HEK293 (cell line): ENCODE measurements around the gene ZNF274.

ENCODE experiments used
- CTCF ChIA-PET: fragments of 350-600 bp; formaldehyde crosslinking; extraction: SDS; loops from one replicate; lab custom pipeline; 2021; ENCODE audit warnings: antibody characterized with exemption; lab: Yijun Ruan, JAX
- POLR2A ChIA-PET: fragments of 300-600 bp; formaldehyde crosslinking; extraction: SDS; loops from one replicate; lab custom pipeline; 2020; ENCODE audit warnings: antibody characterized with exemption, inconsistent platforms; lab: Yijun Ruan, JAX
- H3K27ac ChIP-seq: fragments of 200-500 bp; sonication (Bioruptor generic); 2 replicates; pipeline ENCODE4 v1.5.1; 2014; ENCODE audit warnings: low read depth, low read length, control low read depth, inconsistent platforms; ENCODE audit errors: extremely low read depth
- H3K36me3 ChIP-seq, 2 experiments: fragments of 200-500 bp in 1 of 2; sonication (Bioruptor generic) in 1 of 2; 1 replicate in 1 of 2; 2 replicates in 1 of 2; pipeline ENCODE4 v1.5.1; 2014 to 2017; ENCODE audit warnings: inconsistent platforms in 2 of 2, low read length in 2 of 2; ENCODE audit not compliant: control insufficient read depth in 2 of 2, insufficient read depth in 1 of 2
- H3K4me1 ChIP-seq: fragments of 200-500 bp; sonication (Bioruptor generic); 2 replicates; pipeline ENCODE4 v1.5.1; 2014; ENCODE audit warnings: mild to moderate bottlenecking, low read length, inconsistent platforms; ENCODE audit not compliant: control insufficient read depth, insufficient read depth
- H3K4me3 ChIP-seq: 2 replicates; pipeline ENCODE4 v1.5.1; 2011; ENCODE audit warnings: low read depth, mild to moderate bottlenecking, control low read depth, low read length, moderate library complexity
- H3K9me3 ChIP-seq: fragments of 200-500 bp; sonication (Bioruptor generic); 2 replicates; pipeline ENCODE4 v1.5.1; 2014; ENCODE audit warnings: low read depth, low read length, inconsistent platforms; ENCODE audit not compliant: control insufficient read depth, insufficient read depth
- GLIS2 ChIP-seq: fragments of 450-650 bp; formaldehyde crosslinking; IDR thresholded peaks from 2 replicates; pipeline ENCODE4 v1.5.1; 2016; ENCODE audit warnings: missing biosample characterization, missing genetic modification characterization
- PBX3 ChIP-seq: sonication (generic); formaldehyde crosslinking; IDR thresholded peaks from 2 replicates; pipeline ENCODE4 v1.8.1; 2022; ENCODE audit warnings: mild to moderate bottlenecking, moderate library complexity, missing genetic modification reagents
- PRDM6 ChIP-seq: fragments of 450-650 bp; formaldehyde crosslinking; IDR thresholded peaks from 2 replicates; pipeline ENCODE4 v1.5.1; 2017; ENCODE audit warnings: missing biosample characterization, missing genetic modification characterization
- SP7 ChIP-seq: fragments of 450-650 bp; formaldehyde crosslinking; IDR thresholded peaks from 2 replicates; pipeline ENCODE4 v1.5.1; 2016; ENCODE audit warnings: missing biosample characterization, missing genetic modification characterization
- YY1 ChIP-seq: fragments of 450-650 bp; formaldehyde crosslinking; IDR thresholded peaks from 2 replicates; pipeline ENCODE4 v1.5.1; 2018; ENCODE audit warnings: missing biosample characterization, missing genetic modification characterization
- ZBTB10 ChIP-seq: fragments of 450-650 bp; formaldehyde crosslinking; IDR thresholded peaks from 2 replicates; pipeline ENCODE4 v1.5.1; 2016; ENCODE audit warnings: missing biosample characterization, missing genetic modification characterization
- ZBTB20 ChIP-seq: fragments of 450-650 bp; formaldehyde crosslinking; IDR thresholded peaks from 2 replicates; pipeline ENCODE4 v1.5.1; 2016; ENCODE audit warnings: missing biosample characterization, missing genetic modification characterization
- ZBTB26 ChIP-seq: fragments of 450-650 bp; formaldehyde crosslinking; optimal IDR thresholded peaks from 2 replicates; pipeline ENCODE3; 2016; ENCODE audit warnings: missing biosample characterization, mild to moderate bottlenecking, missing genetic modification characterization
- ZBTB8A ChIP-seq: fragments of 450-650 bp; formaldehyde crosslinking; IDR thresholded peaks from 2 replicates; pipeline ENCODE4 v1.5.1; 2016; ENCODE audit warnings: missing biosample characterization, missing genetic modification characterization
- ZNF132 ChIP-seq: fragments of 450-650 bp; formaldehyde crosslinking; IDR thresholded peaks from 2 replicates; pipeline ENCODE4 v1.5.1; 2017; ENCODE audit warnings: missing biosample characterization, missing genetic modification characterization, borderline replicate concordance
- ZNF146 ChIP-seq: fragments of 450-650 bp; formaldehyde crosslinking; IDR thresholded peaks from 2 replicates; pipeline ENCODE4 v1.5.1; 2016; ENCODE audit warnings: missing biosample characterization, missing genetic modification characterization
- ZNF16 ChIP-seq: fragments of 450-650 bp; formaldehyde crosslinking; IDR thresholded peaks from 2 replicates; pipeline ENCODE4 v1.5.1; 2016; ENCODE audit warnings: low read depth, missing biosample characterization, missing genetic modification characterization
- ZNF223 ChIP-seq: fragments of 450-650 bp; formaldehyde crosslinking; IDR thresholded peaks from 2 replicates; pipeline ENCODE4 v1.5.1; 2016; ENCODE audit warnings: missing biosample characterization, missing genetic modification characterization
- ZNF239 ChIP-seq: fragments of 450-650 bp; formaldehyde crosslinking; IDR thresholded peaks from 2 replicates; pipeline ENCODE4 v1.5.1; 2016; ENCODE audit warnings: missing biosample characterization, missing genetic modification characterization
- ZNF26 ChIP-seq: fragments of 450-650 bp; formaldehyde crosslinking; IDR thresholded peaks from 2 replicates; pipeline ENCODE4 v1.5.1; 2016; ENCODE audit warnings: missing biosample characterization, missing genetic modification characterization
- ZNF335 ChIP-seq: fragments of 450-650 bp; formaldehyde crosslinking; conservative IDR thresholded peaks from 2 replicates; pipeline ENCODE4 v1.5.1; 2016; ENCODE audit warnings: missing biosample characterization, missing genetic modification characterization
- ZNF366 ChIP-seq: fragments of 450-650 bp; formaldehyde crosslinking; conservative IDR thresholded peaks from 2 replicates; pipeline ENCODE4 v1.5.1; 2016; ENCODE audit warnings: missing biosample characterization, missing genetic modification characterization
- ZNF37A ChIP-seq: fragments of 450-650 bp; IDR thresholded peaks from 2 replicates; pipeline ENCODE4 v1.5.1; 2018; ENCODE audit warnings: missing biosample characterization, missing genetic modification characterization
- ZNF530 ChIP-seq: fragments of 450-650 bp; formaldehyde crosslinking; IDR thresholded peaks from 2 replicates; pipeline ENCODE4 v1.5.1; 2016; ENCODE audit warnings: low read depth, missing biosample characterization, missing genetic modification characterization
- ZNF544 ChIP-seq: fragments of 450-650 bp; formaldehyde crosslinking; IDR thresholded peaks from 2 replicates; pipeline ENCODE4 v1.5.0; 2017; ENCODE audit warnings: missing biosample characterization, missing genetic modification characterization
- ZNF624 ChIP-seq: fragments of 450-650 bp; formaldehyde crosslinking; IDR thresholded peaks from 2 replicates; pipeline ENCODE4 v1.5.1; 2017; ENCODE audit warnings: missing biosample characterization, missing genetic modification characterization
- ZNF670 ChIP-seq: fragments of 450-650 bp; formaldehyde crosslinking; IDR thresholded peaks from 2 replicates; pipeline ENCODE4 v1.5.1; 2016; ENCODE audit warnings: missing biosample characterization, missing genetic modification characterization, low read depth
- ZNF747 ChIP-seq: fragments of 450-650 bp; formaldehyde crosslinking; IDR thresholded peaks from 2 replicates; pipeline ENCODE4 v1.5.1; 2016; ENCODE audit warnings: missing biosample characterization, missing genetic modification characterization
- TF ChIP-seq, protein P1 (sequence below): fragments of 450-650 bp; formaldehyde crosslinking; IDR thresholded peaks from 2 replicates; pipeline ENCODE4 v1.5.1; 2016; ENCODE audit warnings: missing biosample characterization, missing genetic modification characterization
- TF ChIP-seq, protein P2 (sequence below): fragments of 450-650 bp; formaldehyde crosslinking; IDR thresholded peaks from 2 replicates; pipeline ENCODE4 v1.5.1; 2017; ENCODE audit warnings: missing biosample characterization, missing genetic modification characterization
- TF ChIP-seq, protein P3 (sequence below): fragments of 450-650 bp; formaldehyde crosslinking; IDR thresholded peaks from 2 replicates; pipeline ENCODE4 v1.5.1; 2017; ENCODE audit warnings: missing biosample characterization, missing genetic modification characterization

ZNF274 gene

DNA sequence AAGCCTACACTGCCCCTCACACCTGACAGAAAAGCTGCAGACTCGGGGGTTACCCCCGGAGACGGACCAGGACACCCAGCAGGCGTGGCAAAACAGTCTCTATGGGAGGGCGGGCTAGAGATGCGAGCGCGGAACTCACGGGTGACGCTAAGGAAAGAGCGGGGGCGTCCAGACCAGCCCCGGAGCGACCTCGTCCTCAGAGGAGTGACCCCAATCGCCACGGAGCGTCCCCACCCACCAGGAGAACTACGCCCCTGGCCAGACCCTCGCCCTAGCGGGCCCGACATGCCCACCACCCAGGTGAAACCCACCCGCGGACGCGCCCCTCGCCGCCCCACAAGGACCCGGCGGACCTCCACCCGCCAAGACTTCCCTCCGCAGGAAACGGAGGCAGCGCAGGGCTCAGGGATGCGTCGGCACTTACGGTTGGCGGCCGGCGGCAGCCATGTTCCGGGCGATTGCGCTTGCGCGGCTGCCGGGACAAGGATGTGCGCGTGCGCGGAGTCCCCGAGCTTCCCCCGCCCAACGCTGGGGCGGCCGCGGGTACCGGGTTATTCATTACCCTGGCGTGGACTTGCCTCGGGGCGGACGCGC, 32.4 kb upstream of the ZNF274 start, which contains the start of gene ZNF329:
Gene ZNF329 (minus strand): TSS at position 462 of the 594 bp plus-strand sequence. CDS start 21,286 bp downstream, outside the sequence.
- H3K4me1 ChIP-seq, result no peaks in the 10 kb centered on the region
- H3K9me3 ChIP-seq, result no peaks in the 10 kb centered on the region; the same call in 1 of the 2 replicates
- ChIA-PET CTCF (interaction anchor here (0.6 to 1.3 kb wide), 7 partner anchors 10 to 736 kb away, joined by 3 to 5 read pairs (median 3); no protein-coding TSS in a partner anchor), POLR2A (interaction anchor here (0.5 to 1.3 kb wide), 6 partner anchors 33 to 788 kb away, joined by 3 to 7 read pairs (median 3); partner anchors contain the start of gene ZNF544)
- peak within 1 kb of the TSS; percentile 57; the same call in 1 of the 2 replicates for H3K27ac ChIP-seq
- peak within 1 kb of the TSS; percentile 100 for H3K4me3 ChIP-seq
- H3K36me3 ChIP-seq, result no peaks in the 10 kb centered on the region
- TF ChIP-seq ZNF146 (tag by site-specific recombination), result no peak
- peak; percentile 80 for TF ChIP-seq ZBTB10
- TF ChIP-seq ZBTB26 (tag by site-specific recombination), result peak; percentile 63
- no peak; the same call in 1 of the 2 replicates for TF ChIP-seq PBX3 (CRISPR knock-in tag)
- TF ChIP-seq ZNF366, result no peak
- peak; percentile 47; the same call in 1 of the 2 replicates for TF ChIP-seq ZBTB20 (tag by site-specific recombination)
- TF ChIP-seq ZNF747 (tag by site-specific recombination), result no peak
- TF ChIP-seq ZNF223 (tag by site-specific recombination), result no peak
- no peak for TF ChIP-seq ZNF26
- no peak for TF ChIP-seq ZNF544
- peak; percentile 28; the same call in 1 of the 2 replicates for TF ChIP-seq YY1 (tag by site-specific recombination)
- TF ChIP-seq ZNF37A (tag by site-specific recombination), result no peak
- no peak for TF ChIP-seq ZNF624 (tag by site-specific recombination)
- TF ChIP-seq ZNF239 (tag by site-specific recombination), result no peak
- no peak for TF ChIP-seq ZBTB8A (tag by site-specific recombination)
- TF ChIP-seq, protein P1, sequence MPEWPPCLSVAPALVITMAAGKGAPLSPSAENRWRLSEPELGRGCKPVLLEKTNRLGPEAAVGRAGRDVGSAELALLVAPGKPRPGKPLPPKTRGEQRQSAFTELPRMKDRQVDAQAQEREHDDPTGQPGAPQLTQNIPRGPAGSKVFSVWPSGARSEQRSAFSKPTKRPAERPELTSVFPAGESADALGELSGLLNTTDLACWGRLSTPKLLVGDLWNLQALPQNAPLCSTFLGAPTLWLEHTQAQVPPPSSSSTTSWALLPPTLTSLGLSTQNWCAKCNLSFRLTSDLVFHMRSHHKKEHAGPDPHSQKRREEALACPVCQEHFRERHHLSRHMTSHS (tag by site-specific recombination), result no peak
- TF ChIP-seq, protein P2, sequence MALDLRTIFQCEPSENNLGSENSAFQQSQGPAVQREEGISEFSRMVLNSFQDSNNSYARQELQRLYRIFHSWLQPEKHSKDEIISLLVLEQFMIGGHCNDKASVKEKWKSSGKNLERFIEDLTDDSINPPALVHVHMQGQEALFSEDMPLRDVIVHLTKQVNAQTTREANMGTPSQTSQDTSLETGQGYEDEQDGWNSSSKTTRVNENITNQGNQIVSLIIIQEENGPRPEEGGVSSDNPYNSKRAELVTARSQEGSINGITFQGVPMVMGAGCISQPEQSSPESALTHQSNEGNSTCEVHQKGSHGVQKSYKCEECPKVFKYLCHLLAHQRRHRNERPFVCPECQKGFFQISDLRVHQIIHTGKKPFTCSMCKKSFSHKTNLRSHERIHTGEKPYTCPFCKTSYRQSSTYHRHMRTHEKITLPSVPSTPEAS, result no peak
- TF ChIP-seq SP7 (tag by site-specific recombination), result no peak
- no peak for TF ChIP-seq ZNF132 (tag by site-specific recombination)
- no peak for TF ChIP-seq ZNF670 (tag by site-specific recombination)
- TF ChIP-seq, protein P3, sequence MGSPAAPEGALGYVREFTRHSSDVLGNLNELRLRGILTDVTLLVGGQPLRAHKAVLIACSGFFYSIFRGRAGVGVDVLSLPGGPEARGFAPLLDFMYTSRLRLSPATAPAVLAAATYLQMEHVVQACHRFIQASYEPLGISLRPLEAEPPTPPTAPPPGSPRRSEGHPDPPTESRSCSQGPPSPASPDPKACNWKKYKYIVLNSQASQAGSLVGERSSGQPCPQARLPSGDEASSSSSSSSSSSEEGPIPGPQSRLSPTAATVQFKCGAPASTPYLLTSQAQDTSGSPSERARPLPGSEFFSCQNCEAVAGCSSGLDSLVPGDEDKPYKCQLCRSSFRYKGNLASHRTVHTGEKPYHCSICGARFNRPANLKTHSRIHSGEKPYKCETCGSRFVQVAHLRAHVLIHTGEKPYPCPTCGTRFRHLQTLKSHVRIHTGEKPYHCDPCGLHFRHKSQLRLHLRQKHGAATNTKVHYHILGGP, result no peak
- TF ChIP-seq ZNF16 (tag by site-specific recombination), result no peak
- peak; percentile 54; the same call in 1 of the 2 replicates for TF ChIP-seq GLIS2 (tag by site-specific recombination)
- TF ChIP-seq ZNF335 (tag by site-specific recombination), result peak; percentile 84
- no peak for TF ChIP-seq ZNF530 (tag by site-specific recombination)
- TF ChIP-seq PRDM6 (tag by site-specific recombination), result no peak
